ENCODE measurements around the gene STRADB. TPM values are rescaled to one million over a fixed set of nuclear protein-coding genes. Genes with fewer than 3 reads are reported as not detected.

The STRADB gene
- 17.5 and 30.1 TPM in 2 replicates for total RNA-seq

GRCh38 chr2:201451292-201452057, at the start of gene STRADB, which contains the start of gene TRAK2:
STRADB (plus strand) TSS chr2:201451740; CDS start chr2:201454841, 3,101 bp downstream.
TRAK2 (minus strand) TSS chr2:201451458; CDS start chr2:201420507, 30,951 bp downstream.

Other genes with a start within 250 kb of the STRADB start
- gene CASP8, start 191.2 kb upstream of the STRADB start, total RNA-seq, result 10.4 and 23.3 TPM in 2 replicates
- gene FLACC1, start 94.4 kb upstream of the STRADB start, total RNA-seq, result under 0.01 and 0.61 TPM in 2 replicates
- gene TRAK2, start 282 bp upstream of the STRADB start, total RNA-seq, result 24.0 and 28.7 TPM in 2 replicates
- gene TMEM237, start 191.8 kb downstream of the STRADB start, total RNA-seq, result 27.3 and 33.6 TPM in 2 replicates
- 4.0 and 4.5 TPM in 2 replicates for gene MPP4, start 246.9 kb downstream of the STRADB start, total RNA-seq